ENCODE measurements around the gene SYNGR1. TPM values are rescaled to one million over a fixed set of nuclear protein-coding genes. Genes with fewer than 3 reads are reported as not detected.

The SYNGR1 gene
- total and polyA plus RNA-seq, 2 donors (not counting 1 experiment from before 2014, with no cell fraction given) = 9.4 to 31.9 TPM

DNA sequence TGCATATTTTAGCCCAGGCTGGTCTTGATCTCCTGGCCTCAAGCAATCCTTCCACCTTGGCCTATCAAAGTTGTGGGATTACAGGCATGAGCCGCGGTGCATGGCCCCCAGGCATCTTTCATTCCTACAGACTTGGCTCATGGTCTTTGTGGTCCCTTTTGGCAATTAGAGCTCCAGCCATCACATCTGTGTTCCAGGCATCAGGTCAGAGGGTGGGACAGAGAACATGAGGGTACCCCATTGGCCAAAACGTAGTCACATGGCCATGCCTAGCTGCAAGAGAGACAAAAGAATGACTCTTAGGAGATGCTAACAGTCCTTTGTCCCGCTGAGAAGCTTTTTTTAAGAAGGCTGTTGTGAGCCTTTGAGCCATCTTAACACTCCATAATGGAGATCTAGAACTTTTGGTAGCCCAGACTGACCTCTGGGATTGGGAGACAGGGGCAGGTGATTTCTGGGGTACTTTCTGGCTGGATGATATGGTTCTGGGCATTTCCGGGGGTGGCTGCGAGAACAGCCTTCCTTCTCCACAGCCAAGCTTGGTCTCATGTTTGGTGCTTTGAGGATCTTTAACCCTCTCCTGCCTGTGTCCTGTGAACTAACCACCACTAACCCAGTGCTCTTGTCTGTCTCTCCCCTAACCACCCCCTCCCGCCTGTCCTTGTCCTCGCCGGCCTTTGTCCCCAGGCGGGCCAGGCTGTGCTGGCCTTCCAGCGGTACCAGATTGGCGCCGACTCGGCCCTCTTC is 31.4 kb downstream of the SYNGR1 start:
- ChIA-PET POLR2A (interaction anchor here (0.7 kb wide), 1 partner anchor 1893 kb away, joined by 3 read pairs; no protein-coding TSS in a partner anchor), CTCF (interaction anchor here (2.1 kb wide), 1 partner anchor 38 kb away, joined by 6 read pairs; no protein-coding TSS in a partner anchor)
- DNase-seq (no peak), ATAC-seq (ENCODE audit: low read depth) (no peak)
- intact Hi-C loops (cut with micrococcal nuclease) = no loop called here
- H4K20me1 ChIP-seq (ENCODE audit: control insufficient read depth, insufficient read depth, low read length, poor library complexity, severe bottlenecking) = no peaks in the 10 kb centered on the region
- Mint-ChIP-seq H3K4me1 (peaks cover 11% of the 10 kb centered on the region), H3K4me3 (no peak overlapping the region), H3K27me3 (no peaks in the 10 kb centered on the region), H3K27ac (no peak overlapping the region), H3K9me3 (ENCODE audit: insufficient read depth) (no peaks in the 10 kb centered on the region)
- H2AFZ ChIP-seq (ENCODE audit: insufficient read depth, low read depth, low read length, poor library complexity, severe bottlenecking) = no peak overlapping the region
- TF ChIP-seq CTCF (IDR thresholded peaks at IDR 0.05) (no peak), EZH2 (IDR thresholded peaks at IDR 0.05; ENCODE audit: borderline replicate concordance, insufficient read depth, low read depth, low read length, poor library complexity, severe bottlenecking) (no peak)
- H3K9me3 ChIP-seq (ENCODE audit: control extremely low read depth in 1 of 3, control insufficient read depth in 2 of 3, insufficient read depth in 1 of 3, low read length in 2 of 3) = no peaks in the 10 kb centered on the region
- H3K27ac ChIP-seq (ENCODE audit: low read length in 2 of 2) = no peak overlapping the region
- H3K79me2 ChIP-seq (ENCODE audit: control insufficient read depth, insufficient read depth, low read length) = no peaks in the 10 kb centered on the region
- H3K27me3 ChIP-seq (replicated peaks in 1 of 4; ENCODE audit: control extremely low read depth in 1 of 4, control insufficient read depth in 3 of 4, insufficient read depth in 4 of 4, low read length in 3 of 4) = no peaks in the 10 kb centered on the region
- peaks cover 0 to 8% of the 10 kb centered on the region in 2 donors for H3K4me1 ChIP-seq (ENCODE audit: control insufficient read depth in 2 of 2, insufficient read depth in 2 of 2, low read length in 2 of 2)
- peaks cover 0 to 6% of the 10 kb centered on the region in 2 experiments for H3K36me3 ChIP-seq (replicated peaks in 1 of 2; ENCODE audit: control extremely low read depth in 1 of 2, control insufficient read depth in 1 of 2, extremely low read depth in 1 of 2, insufficient read depth in 2 of 2, low read length in 1 of 2)
- no peak overlapping the region for H3K4me2 ChIP-seq (replicated peaks; ENCODE audit: low read depth, low read length, poor library complexity, severe bottlenecking)
- WGBS (ENCODE audit: insufficient coverage) = 80% methylated on average over 8 of the region's 14 CpGs
- H3K9ac ChIP-seq (ENCODE audit: low read length) = no peak overlapping the region
- no peak overlapping the region for H3K4me3 ChIP-seq (ENCODE audit: control extremely low read depth in 1 of 5, extremely low read depth in 1 of 5, insufficient read depth in 1 of 5, low read depth in 2 of 5, low read length in 4 of 5)

DNA sequence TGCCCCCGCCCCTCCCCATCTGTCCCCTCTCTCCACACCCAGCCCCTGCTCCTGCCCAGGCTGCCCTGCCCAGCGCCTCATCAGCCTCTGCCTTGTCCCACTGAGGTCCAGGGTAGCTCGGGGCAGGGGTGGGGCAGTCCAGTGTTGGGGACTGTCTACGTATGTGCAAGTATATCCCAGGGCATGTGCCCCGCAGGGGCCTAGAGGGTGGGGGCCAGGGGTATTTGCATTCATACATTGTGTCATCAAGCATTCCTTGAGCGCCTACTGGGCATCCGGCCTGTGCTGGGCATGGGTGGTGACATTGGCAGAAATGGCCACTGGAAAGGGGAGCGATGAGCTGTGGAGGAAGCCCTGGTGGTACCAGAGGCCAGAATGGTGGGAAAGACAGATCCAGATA is 32.1 kb downstream of the SYNGR1 start:
- intact Hi-C loops (cut with micrococcal nuclease) = no loop called here
- DNase-seq (no peak), ATAC-seq (ENCODE audit: low read depth) (no peak)
- H2AFZ ChIP-seq (ENCODE audit: insufficient read depth, low read depth, low read length, poor library complexity, severe bottlenecking) = no peak overlapping the region
- H3K27ac Mint-ChIP-seq = no peak overlapping the region
- POLR2A ChIA-PET = interaction anchor here (0.5 to 0.7 kb wide), 2 partner anchors 16 to 30 kb away, joined by 4 to 13 read pairs; no protein-coding TSS in a partner anchor
- no peak overlapping the region for H3K4me3 Mint-ChIP-seq
- no peak overlapping the region for H3K9ac ChIP-seq (ENCODE audit: low read length)
- no peaks in the 10 kb centered on the region for H3K27me3 Mint-ChIP-seq
- H3K4me2 ChIP-seq (replicated peaks; ENCODE audit: low read depth, low read length, poor library complexity, severe bottlenecking) = no peak overlapping the region
- no peaks in the 10 kb centered on the region for H4K20me1 ChIP-seq (ENCODE audit: control insufficient read depth, insufficient read depth, low read length, poor library complexity, severe bottlenecking)
- peaks cover 0 to 6% of the 10 kb centered on the region in 2 experiments for H3K36me3 ChIP-seq (replicated peaks in 1 of 2; ENCODE audit: control extremely low read depth in 1 of 2, control insufficient read depth in 1 of 2, extremely low read depth in 1 of 2, insufficient read depth in 2 of 2, low read length in 1 of 2)
- H3K4me3 ChIP-seq (ENCODE audit: control extremely low read depth in 1 of 5, extremely low read depth in 1 of 5, insufficient read depth in 1 of 5, low read depth in 2 of 5, low read length in 4 of 5) = no peak overlapping the region
- peaks cover 0 to 8% of the 10 kb centered on the region in 2 donors for H3K4me1 ChIP-seq (ENCODE audit: control insufficient read depth in 2 of 2, insufficient read depth in 2 of 2, low read length in 2 of 2)
- no peaks in the 10 kb centered on the region for H3K9me3 Mint-ChIP-seq (ENCODE audit: insufficient read depth)
- H3K27ac ChIP-seq (ENCODE audit: low read length in 2 of 2) = no peak overlapping the region
- no peaks in the 10 kb centered on the region for H3K9me3 ChIP-seq (ENCODE audit: control extremely low read depth in 1 of 3, control insufficient read depth in 2 of 3, insufficient read depth in 1 of 3, low read length in 2 of 3)
- CTCF ChIA-PET = no interaction called here
- no peaks in the 10 kb centered on the region for H3K27me3 ChIP-seq (replicated peaks in 1 of 4; ENCODE audit: control extremely low read depth in 1 of 4, control insufficient read depth in 3 of 4, insufficient read depth in 4 of 4, low read length in 3 of 4)
- no peaks in the 10 kb centered on the region for H3K79me2 ChIP-seq (ENCODE audit: control insufficient read depth, insufficient read depth, low read length)
- WGBS (ENCODE audit: insufficient coverage) = 95% methylated on average over 8 of the region's 8 CpGs
- TF ChIP-seq EZH2 (IDR thresholded peaks at IDR 0.05; ENCODE audit: borderline replicate concordance, insufficient read depth, low read depth, low read length, poor library complexity, severe bottlenecking) (no peak), CTCF (IDR thresholded peaks at IDR 0.05) (no peak)
- peaks cover 11% of the 10 kb centered on the region for H3K4me1 Mint-ChIP-seq

Data from B cell (primary cell).